ENCODE measurements around the gene KCTD16.

KCTD16 gene

DNA sequence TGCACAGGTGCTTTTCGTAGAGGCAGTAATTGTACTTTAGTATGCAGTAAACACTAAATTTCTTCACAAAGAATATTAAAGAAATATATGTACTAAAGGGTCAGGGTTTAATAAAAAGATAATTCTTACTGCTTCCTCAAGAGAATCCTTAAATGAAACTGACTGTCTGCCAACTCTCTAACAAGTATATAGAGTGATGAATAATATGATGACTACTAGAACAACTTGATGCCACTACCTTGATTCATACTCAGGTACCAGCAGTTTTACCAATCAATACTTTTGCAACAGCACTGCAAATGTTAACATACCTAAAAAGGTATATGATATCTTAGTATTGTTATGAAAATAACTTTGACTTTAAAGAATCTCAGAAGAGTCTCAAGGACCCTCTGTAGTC lies 4.0 kb upstream of the KCTD16 start:
- DNase-seq = no peak

DNA sequence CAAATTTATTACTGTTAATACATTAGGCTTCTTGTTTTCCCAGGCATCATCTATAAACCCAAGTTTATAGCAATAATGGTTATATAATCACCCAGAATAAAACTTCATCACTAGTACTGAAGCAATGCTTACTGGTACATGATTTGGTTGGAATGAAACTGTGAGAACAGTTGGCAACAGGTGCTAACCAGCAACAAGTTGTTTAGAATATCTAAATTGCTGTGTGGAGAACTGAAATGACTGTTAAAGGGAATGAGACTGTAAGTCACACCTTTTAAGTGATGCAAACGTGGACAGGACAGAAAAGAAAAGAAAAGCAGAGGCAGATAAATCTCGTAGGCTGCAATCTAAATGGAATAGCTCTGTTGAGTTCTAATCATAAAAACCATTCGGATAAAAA lies 2.7 kb upstream of the KCTD16 start:
- no peak for DNase-seq

DNA sequence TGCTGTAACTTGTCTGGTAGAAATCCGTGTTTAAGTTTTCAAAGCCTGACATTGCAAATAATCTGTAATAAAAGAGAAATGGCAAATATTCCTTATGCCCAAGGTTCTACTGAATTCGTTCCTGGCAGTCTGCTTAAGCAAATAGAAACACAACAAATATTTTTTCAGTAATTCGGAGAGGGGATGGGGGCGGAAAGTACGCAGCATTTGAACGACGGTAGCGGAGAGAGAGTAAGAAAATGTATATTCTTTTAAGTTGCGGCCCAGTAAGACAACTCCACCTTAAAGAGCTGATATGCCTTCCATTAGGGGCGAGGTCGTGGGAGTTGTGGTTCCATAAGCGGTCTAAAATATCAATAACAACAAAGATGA lies 783 bp upstream of the KCTD16 start:
- no peak for DNase-seq

DNA sequence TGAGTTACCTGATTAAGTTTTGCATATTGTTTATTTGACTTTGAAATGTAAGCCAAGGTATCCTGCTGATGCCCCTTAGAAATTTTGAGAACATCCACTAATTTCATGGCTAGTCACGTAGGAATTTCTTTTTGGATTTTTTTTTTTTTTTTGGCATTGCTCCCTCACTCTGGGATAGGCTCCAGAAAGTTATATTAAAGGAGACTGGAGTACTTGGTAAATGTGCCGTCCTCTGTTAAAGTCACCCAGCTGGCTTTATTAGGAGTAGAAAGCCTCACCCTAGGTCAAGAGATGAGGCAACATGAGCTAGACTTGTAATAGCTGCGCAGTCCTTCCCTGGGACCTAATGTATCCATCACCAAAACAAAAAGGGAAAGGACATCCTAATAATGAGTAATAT lies 3.1 kb downstream of the KCTD16 start:
- no peak for DNase-seq

DNA sequence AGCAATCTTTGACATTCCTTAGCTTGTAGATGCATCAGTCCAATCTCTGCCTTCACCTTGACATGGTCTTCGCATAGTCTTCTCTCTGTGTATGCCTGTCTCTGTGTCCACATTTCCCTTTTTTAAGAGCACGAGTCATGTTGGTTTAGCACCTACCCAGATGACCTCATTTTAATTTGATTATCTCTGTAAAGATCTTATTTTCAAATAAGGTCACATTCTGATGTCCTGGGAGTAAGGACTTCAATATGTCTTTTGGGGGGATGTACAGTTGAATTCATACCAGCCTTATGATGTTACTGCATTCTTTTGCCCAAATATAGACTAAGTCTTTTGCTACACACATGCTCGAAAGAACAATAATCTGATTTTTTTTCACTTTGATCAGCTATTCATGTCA lies 6.9 kb downstream of the KCTD16 start:
- DNase-seq = peak; percentile 83

DNA sequence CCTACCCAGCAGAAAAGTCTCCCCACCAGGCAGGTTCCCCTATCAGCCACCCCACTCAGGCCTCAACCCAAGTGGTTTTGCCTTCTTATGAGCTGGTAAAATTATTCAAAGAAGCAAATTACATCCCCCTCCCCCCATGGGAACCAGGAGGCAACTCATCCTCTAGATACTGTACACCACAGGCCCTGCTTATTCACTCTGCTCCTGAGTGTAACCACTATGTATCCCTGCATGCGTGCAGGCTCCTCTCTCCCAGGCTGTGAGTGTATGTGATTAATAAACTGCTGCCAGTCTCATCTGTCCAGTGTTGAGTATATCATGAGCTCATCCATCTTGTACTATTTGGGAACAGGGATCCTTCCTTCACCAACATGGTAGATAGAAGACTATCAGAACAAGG lies 8.6 kb downstream of the KCTD16 start:
- peak; percentile 46 for DNase-seq

DNA sequence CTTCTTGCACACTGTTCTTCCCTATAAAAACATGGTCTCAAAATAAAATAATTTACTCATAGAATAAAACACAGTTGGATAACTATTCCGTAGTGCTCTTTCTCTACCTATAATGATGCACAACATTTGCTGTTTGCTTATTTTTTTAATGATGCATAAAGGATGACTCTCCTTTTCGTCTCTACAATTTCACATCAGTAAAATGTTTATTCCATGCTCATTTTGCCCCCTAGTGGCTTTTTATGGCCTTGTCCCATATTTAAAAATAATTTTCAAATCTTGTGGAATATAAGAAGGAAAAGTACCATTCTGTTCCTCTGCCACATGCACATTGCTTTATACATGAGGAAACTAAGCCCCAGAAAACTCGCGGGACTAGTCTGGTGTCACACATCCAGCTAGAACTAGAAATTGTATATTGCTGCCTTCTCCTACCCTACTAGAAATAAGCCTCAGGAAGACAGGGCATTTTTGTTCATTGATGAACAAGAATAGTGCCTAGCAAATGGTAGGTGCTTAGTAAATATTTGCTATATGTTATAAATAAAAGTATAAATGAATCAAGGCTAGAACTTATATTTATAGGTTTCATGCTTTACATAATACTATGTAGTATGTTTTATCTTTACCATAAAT lies 12.7 kb downstream of the KCTD16 start:
- DNase-seq = peak; percentile 46

DNA sequence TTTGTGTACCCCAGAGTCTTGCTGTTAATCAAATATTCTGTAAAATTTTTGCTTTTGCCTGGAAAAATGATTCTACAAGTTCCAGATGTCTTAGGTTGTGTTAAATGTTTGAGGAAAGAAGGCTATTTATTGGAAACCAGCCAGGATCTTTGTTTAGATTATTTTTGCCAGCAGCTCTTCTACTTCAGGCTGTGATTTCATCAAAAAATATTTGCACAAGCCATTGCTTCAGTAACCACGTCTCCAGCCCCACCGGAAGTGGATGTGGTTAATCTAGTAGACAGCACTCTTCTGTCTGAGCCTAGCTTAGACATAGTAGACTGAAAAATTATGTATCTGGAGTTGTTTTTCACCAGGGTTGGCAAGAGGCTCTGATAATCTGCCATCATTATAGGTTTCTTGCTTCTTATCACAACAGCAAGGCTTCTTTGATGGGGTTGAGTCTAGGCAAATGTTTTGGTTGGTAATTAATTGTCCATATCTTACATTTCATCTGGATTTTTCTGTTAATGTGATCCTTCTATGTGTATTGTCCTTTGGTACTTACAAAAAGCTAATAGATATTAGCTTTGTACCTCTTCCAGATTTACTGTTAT lies 17.1 kb downstream of the KCTD16 start:
- DNase-seq = peak; percentile 99

DNA sequence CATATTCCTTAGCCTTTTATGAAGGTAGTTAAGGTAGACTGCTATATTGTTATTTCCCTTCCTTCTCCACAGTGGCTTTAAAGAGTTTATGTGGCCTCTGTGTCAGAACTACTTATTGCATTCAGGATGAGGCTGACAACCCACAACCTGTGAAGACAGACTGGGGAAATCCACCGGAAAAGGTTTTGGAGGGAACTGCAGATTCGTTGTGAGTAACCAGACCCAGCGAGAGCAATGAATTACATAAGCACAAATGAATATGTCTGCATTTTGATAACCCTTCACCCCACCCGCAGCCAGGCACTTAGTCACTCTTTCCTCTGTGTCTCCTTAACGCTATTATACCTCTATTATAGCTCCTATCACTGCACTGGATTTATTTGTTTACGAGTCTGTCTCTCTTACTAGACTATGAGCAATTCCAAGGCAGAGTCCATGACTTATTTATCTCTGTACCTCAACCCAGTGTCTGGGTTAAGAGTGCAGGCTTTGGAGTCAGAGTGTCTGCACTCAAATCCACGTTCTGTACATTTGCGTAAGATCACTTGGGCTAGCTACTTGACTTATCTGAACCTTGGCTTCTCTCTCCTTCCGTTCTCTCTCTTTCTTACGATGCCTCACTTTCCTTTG lies 19.2 kb downstream of the KCTD16 start:
- peak; percentile 84 for DNase-seq

DNA sequence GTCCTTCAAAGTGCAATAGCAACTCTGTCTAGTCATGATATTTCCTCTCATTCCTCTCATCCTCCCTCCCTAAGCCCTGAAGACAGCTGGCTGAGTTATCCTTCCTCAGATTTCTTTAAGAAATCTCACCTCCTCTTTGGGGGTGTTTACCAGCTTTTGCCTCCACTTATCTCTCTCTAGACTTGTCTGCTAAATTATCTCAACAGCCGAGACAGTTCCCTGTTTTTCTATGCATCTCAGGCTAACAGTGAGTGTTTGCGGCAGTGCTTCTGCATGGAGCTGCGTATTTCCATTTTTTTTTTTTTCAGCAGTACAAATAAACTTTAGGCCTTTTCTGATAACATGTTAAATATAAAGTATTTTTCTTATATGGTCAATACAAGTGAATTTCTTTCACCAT lies 20.9 kb downstream of the KCTD16 start:
- no peak for DNase-seq

DNA sequence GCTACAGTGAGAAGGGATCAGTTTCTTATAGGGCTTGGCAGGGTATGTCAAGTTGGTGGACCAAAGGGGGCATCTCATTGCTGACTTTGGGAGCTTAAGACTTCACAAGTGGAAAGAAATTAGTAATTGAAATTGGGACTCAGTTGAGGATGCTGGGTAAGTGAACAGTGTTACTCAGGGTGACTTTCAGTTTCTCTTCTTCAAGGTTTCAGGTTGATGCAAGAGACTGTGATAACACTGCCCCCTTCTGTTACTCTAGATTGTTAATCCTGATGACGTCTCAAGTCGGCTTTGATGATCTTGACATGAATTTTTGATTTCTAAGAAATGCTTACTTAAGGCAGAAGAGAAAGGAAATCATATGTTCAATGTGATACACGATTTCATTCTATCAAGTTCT lies 21.3 kb downstream of the KCTD16 start:
- DNase-seq = peak; percentile 74

DNA sequence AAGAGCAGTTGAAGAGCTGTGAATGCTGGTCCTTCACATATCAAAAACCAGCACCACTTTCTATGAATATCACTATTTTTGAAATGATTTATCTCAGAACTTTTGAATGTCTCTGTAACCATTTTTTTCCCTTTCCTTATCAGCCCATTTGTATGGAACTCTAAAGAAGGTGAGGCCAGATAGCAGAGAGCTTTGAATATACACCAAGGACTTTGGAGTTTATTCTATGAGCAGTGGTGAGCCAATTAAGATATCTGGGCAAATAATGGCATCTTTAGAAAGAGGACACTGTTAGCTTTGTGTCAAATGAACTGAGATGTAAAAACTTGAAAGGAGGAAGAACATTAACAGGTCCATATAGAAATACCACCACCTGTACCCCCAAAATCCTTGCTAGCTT lies 22.0 kb downstream of the KCTD16 start:
- no peak for DNase-seq

DNA sequence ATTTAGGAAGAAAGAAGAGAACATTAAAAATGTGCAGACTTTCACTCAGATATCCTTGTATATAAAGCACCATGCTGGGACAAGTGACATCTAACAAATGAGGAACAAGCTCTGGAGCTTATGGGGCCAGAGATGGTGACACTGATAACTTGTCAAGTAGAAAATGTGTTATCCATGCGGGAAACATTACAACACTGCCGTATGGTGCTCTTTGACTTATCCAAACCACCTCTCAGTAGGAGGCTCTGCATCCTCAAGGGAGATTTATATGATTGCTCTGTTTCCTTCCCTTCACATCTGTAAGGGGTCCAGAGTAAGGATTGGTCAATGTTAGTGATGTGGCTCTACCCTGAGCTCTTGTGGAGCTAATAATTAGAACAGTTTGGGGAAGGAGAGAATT lies 23.5 kb downstream of the KCTD16 start:
- DNase-seq = no peak

DNA sequence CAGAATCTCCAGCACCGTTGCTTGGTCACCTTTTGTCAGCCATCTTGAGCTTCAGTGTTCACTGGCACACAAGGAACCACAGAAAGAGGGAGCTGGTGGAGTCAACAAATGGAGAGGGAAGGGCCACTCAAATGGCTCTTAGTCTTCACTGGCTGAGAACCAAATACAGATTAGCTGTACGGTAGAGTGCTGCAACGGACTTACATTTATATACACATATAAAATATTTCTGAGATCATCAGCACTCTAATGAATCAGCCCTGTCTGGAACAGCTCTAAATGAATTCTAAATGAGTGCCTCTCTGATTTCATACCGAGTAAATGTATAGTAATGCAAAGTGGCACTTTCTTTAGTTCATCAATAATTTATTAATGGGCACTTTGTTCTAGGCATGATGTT lies 24.8 kb downstream of the KCTD16 start:
- DNase-seq = peak; percentile 33

DNA sequence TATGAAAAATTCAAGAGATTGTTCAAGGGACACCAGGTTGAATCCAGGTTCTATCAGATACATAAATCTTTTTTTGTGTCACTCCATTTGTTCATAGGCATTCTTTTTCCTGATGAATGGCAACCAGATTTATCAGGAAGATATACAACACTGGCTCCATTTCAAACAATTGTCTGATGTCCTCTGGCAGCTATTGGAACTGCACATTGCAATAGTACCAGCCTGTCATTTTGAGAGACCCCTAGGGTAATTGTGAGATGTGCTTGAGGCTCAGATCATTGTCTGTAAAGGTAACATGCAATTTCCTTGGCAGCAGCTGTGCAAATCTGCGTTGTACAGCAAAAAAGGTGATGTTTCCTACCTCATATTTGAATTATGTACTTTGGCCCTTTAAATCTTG lies 25.9 kb downstream of the KCTD16 start:
- no peak for DNase-seq

DNA sequence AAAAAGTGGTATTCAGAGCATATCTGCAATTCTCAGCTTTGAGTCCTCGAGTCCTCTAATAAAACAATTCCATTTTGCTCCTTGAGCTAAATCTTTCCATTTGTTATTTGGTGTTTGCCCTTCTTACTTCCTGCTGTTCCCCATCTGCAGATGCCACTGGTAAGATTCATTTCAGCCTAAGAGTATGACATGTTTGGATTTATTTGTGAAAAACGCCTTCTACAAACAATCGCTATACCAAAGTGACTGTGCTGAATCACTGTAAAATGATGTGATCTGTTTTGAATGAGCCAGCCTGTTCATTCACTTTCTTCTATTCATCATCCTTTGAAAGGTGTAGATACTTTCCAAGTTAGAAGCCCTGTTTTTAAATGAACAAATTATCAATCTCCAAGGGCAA lies 27.7 kb downstream of the KCTD16 start:
- peak; percentile 26 for DNase-seq

DNA sequence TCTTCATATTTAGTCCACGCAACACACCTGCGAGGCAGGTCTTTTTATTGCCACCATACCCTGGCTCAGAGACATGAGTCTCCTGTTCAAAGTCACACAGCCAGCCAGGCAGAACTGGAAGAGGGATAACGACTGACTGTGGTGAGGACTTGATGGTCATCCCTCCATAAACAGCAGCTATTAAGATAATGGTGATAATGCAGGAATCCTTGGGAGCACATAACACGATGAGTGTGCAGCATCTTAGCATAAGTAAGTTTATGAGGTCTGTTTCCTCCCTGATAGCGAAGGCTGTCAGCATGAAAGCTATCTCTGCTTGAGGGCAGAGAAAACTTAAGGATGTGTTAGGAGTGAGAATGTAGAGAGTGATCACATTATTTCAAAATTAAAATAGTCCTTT lies 30.9 kb downstream of the KCTD16 start:
- no peak for DNase-seq

DNA sequence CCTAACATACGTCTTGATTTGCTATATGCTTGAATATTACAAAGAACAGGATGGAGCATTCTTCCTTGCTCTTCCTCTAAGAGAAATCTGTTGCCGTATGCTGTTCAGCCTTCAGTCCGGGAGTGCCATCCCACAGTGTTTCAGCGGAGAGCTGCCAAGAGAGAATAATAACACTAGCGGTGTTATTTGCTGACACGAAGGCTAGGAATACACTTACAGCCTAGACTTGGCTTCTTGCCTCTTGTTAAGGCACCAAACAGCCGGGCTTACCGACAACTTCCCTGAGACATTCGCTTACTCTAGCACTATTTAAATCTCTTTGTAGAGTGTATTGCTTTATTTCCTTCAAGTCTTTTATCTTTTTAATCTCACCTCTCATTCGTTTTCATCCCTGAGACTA lies 31.4 kb downstream of the KCTD16 start:
- peak; percentile 22 for DNase-seq

DNA sequence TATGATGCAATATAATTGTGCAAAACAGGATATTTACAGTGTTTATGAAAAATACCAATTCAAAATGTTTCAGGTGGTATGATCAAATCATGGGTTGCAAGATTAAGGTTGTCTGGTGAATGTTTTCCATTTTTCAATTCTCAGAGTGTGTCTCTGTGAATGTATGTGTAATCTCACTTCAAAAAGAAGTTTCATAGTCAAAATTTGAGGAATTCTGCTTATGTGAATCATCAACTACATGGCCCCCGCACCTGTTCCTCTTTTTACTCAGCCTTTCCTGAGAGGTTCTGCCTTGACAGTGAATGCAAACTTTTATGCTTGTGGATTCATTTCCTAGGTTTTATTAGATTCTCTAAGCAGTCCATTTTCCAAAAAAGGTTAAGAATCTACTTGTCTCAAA lies 32.1 kb downstream of the KCTD16 start:
- DNase-seq = no peak

DNA sequence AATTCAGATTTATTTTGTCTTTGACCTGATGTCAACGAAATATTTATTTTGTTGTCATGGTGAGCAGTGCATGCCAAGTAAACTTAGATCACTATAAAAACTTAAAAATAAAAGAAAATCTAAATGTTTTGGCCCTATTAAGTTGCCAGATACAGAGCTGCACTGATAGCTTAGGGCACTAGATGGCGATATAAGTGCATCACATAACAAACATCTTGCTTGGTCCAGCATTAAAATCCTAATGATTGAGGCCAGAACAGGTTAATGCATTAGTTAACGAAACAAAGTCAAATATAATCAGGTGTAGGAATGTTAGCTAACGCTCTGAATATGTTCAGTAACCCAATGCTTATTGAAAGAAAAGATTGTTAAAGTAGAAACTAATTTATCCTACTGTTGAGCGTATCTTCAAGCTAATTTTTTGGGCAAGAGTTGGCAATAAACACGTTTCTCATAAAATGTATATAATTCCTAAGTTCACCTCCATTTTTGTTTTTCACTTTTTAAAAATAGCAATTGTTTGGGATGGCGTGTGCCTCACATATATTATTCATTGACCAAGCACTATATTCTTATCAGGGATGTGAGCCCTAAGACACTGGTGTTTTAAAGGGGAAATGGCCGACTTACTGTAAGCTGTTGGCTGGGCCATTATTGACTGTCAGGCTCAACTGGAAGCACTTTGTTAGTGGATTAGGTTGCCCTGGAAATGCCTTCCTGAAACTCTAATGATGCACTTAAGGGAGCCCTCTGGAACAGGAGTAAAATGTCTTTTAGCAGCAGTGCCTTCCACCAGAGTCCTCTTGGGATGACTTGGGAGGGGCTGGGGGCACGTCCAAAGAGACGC lies 33.3 kb downstream of the KCTD16 start:
- DNase-seq = peak; percentile 64

DNA sequence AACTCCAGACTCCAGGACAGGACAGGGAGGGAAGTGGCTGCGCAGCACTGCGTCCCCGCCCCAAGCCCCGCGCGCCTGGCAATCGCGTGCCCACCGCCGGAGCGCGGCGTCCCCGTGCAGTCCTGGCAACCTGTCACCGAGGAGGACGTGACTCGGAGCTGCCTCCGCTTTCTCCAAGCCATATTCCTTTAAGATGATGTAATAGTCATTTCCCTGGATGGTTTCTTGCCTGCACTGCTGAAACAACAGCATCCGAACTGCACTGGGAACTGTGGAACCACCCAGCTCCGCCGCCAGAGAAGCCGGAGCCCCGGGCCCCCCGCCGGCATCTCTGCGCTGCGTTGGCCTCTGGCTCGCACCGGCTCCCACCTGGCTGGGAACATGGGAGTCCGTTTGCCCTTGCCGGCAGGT lies 34.5 kb downstream of the KCTD16 start:
- peak; percentile 53 for DNase-seq

DNA sequence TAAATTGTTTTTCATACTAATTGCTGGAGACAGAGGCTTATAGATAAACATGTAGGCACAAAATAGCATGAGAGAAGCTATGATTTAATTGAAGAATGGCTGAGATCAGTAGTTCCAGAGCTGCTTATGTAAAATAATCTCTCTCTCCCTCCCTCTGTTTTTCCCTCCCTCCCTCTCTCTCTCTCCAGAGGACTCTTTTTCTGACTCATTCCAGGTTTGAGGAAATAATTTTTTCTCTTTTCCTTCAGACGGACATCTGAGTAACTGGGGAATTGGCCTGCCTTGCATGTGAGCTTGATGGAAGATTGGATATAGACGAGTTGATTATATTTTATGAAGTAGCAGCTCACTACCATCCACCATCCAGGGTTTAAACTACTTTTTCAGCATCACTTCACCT lies 35.5 kb downstream of the KCTD16 start:
- DNase-seq = peak; percentile 28

DNA sequence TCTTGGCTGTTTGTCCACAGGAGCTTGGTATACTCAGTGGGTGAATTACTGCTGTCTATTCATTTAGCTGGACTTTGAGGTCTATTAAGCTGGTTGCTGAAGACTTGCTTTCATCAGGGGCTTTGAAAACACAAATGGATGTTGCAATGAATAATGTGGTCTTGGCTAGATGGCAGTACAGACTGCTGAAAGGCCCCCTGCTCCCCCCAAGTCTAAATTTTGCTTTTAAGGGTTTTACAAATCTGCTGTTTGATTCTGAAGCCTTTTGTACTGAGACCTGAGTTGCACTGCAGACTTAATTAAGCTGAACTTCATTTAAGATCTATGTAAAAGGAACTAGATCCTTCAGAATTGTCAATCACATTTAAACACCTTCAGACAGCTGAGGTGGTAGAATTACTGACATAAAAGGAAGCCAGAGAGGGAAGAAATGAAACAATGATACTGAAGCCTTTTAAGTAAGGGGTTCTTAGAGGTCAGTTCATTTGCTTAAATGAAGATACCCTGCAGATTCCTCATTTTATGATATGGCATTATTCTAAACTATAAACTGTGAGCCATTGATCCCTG lies 37.3 kb downstream of the KCTD16 start:
- no peak for DNase-seq

Data from fibroblast of skin of abdomen (primary cell).